Measurements from ENCODE around the gene PLAGL1.
A peak's percentile ranks its signal among the peaks of the same experiment; 100 is the strongest.

- TF ChIP-seq CTCF (IDR thresholded peaks at IDR 0.05; ENCODE audit: insufficient read depth, low read depth, low read length), result peak; percentile 78
- no peak for TF ChIP-seq EZH2 (IDR thresholded peaks at IDR 0.05; ENCODE audit: insufficient read depth, low read length)
Measured at GRCh38 chr6:143940011-143940597, 68.0 kb downstream of the PLAGL1 start.

Data from astrocyte (in vitro differentiated cells and primary cell).